GM12872 (cell line): ENCODE data around the gene EPHB3.

Source experiments
- CTCF ChIP-seq: IDR thresholded peaks from 3 replicates; pipeline ENCODE4 v1.5.1; 2011; ENCODE audit warnings: low read depth, mild to moderate bottlenecking, low read length, moderate library complexity; ENCODE audit not compliant: insufficient read depth

The EPHB3 gene

GRCh38 chr3:184586851-184587250, 25.3 kb downstream of the EPHB3 start:
- no peak for TF ChIP-seq CTCF

GRCh38 chr3:184588776-184589175, 27.2 kb downstream of the EPHB3 start:
- no peak for TF ChIP-seq CTCF

GRCh38 chr3:184590795-184591194, 29.2 kb downstream of the EPHB3 start:
- no peak for TF ChIP-seq CTCF

GRCh38 chr3:184591789-184592188, 30.2 kb downstream of the EPHB3 start:
- no peak for TF ChIP-seq CTCF

- TF ChIP-seq CTCF = no peak
Measured at GRCh38 chr3:184592371-184593219, 31.0 kb downstream of the EPHB3 start.

- TF ChIP-seq CTCF = no peak
Measured at GRCh38 chr3:184593220-184593927, 31.8 kb downstream of the EPHB3 start.

GRCh38 chr3:184593928-184594303, 32.3 kb downstream of the EPHB3 start:
- no peak for TF ChIP-seq CTCF
